NT2/D1 (cell line): ENCODE data around the gene DSE.

Experiments
- SUZ12 ChIP-seq: IDR thresholded peaks from 2 replicates; pipeline ENCODE4 v1.6.1; 2011; ENCODE audit not compliant: insufficient read length, insufficient read depth; ENCODE audit errors: extremely low read depth
- YY1 ChIP-seq: IDR thresholded peaks from 2 replicates; pipeline ENCODE4 v1.6.1; 2011; ENCODE audit not compliant: insufficient read length, insufficient read depth

DNA sequence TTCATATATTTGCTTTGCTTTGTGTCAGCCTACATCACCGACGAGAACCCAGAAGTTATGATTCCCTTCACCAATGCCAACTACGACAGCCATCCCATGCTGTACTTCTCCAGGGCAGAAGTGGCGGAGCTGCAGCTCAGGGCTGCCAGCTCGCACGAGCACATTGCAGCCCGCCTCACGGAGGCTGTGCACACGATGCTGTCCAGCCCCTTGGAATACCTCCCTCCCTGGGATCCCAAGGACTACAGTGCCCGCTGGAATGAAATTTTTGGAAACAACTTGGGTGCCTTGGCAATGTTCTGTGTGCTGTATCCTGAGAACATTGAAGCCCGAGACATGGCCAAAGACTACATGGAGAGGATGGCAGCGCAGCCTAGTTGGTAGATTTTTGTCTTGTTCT, 28.5 kb downstream of the DSE start:
- TF ChIP-seq SUZ12 (no peak), YY1 (no peak)
